ENCODE results near the gene ZNF888.
"Not testable (repeated sequence)": the region's sequence is repeated elsewhere in the genome, so short reads cannot be mapped to it uniquely, and the experiment has no call there.

Gene ZNF888

DNA sequence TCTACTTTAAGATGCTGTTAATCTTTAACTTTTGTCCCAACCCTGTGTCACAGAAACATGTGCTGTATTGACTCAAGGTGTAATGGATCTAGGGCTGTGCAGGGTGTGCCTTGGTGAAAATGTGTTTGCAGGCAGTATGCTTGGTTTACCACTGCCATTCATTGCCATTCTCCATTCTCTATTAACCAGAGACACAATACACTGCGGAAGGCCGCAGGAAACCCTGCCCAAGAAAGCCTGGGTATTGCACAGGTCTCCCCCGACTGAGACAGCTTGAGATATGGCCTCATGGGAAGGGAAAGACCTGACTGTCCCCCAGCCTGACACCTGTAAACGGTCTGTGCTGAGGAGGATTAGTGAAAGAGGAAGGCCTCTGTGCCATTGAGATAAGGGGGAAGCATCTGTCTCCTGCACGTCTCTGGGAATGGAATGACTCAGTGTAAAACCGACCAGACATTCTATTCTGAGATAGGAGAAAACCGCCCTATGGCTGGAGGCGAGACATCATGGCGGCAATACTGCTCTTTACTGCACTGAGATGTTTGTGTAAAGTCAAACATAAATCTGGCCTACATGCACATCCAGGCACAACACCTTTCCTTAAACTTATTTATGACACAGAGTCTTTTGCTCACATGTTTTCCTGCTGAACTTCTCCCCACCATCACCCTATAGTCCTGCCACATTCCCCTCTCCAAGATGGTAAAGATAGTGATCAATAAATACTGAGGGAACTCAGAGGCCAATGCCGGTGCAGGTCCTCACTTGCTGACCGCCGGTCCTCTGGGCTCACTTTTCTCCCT, 13.1 kb upstream of the ZNF888 start:
- TF ChIP-seq, protein P1, sequence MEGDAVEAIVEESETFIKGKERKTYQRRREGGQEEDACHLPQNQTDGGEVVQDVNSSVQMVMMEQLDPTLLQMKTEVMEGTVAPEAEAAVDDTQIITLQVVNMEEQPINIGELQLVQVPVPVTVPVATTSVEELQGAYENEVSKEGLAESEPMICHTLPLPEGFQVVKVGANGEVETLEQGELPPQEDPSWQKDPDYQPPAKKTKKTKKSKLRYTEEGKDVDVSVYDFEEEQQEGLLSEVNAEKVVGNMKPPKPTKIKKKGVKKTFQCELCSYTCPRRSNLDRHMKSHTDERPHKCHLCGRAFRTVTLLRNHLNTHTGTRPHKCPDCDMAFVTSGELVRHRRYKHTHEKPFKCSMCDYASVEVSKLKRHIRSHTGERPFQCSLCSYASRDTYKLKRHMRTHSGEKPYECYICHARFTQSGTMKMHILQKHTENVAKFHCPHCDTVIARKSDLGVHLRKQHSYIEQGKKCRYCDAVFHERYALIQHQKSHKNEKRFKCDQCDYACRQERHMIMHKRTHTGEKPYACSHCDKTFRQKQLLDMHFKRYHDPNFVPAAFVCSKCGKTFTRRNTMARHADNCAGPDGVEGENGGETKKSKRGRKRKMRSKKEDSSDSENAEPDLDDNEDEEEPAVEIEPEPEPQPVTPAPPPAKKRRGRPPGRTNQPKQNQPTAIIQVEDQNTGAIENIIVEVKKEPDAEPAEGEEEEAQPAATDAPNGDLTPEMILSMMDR (IDR thresholded peaks at IDR 0.05) = no peak
- H3K27me3 ChIP-seq = no peaks in the 10 kb centered on the region
- peaks cover under 1 to 6% of the 10 kb centered on the region in 2 experiments for H3K4me1 ChIP-seq (ENCODE audit: control insufficient read depth in 1 of 2, insufficient read depth in 1 of 2, low read depth in 1 of 2, low read length in 1 of 2)
- no peak overlapping the region for H3K4me3 ChIP-seq (ENCODE audit: low read depth in 1 of 2, low read length in 1 of 2)
- H3K27ac ChIP-seq = no peak overlapping the region
- no peaks in the 10 kb centered on the region for H3K36me3 ChIP-seq
- no peaks in the 10 kb centered on the region for H3K9me3 ChIP-seq

DNA sequence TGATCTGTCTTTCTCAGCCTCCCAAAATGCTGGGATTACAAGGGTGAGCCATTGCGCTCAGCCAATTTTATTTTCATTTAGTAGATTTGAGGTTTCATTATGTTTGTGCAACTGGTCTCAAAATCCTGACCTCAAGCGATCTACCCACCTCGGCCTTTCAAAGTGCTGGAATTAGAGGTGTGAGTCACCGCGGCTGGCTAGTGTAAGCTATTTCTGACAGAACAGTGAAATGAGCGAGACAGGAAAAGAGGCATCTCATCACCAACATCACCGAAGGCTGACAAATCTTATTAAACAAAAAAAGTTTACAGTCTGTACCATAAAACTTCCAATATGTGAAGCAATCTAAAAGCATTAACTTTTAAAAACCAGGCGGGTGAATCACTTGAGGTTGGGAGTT, 12.2 kb upstream of the ZNF888 start:
- Histone ChIP-seq H3K9me3 (no peaks in the 10 kb centered on the region), H3K4me3 (ENCODE audit: low read depth in 1 of 2, low read length in 1 of 2) (no peak overlapping the region), H3K27ac (no peak overlapping the region), H3K4me1 (ENCODE audit: control insufficient read depth in 1 of 2, insufficient read depth in 1 of 2, low read depth in 1 of 2, low read length in 1 of 2) (peaks cover 0 to 6% of the 10 kb centered on the region in 2 experiments), H3K27me3 (no peaks in the 10 kb centered on the region), H3K36me3 (no peaks in the 10 kb centered on the region)
- TF ChIP-seq, protein P1 (IDR thresholded peaks at IDR 0.05) = no peak

DNA sequence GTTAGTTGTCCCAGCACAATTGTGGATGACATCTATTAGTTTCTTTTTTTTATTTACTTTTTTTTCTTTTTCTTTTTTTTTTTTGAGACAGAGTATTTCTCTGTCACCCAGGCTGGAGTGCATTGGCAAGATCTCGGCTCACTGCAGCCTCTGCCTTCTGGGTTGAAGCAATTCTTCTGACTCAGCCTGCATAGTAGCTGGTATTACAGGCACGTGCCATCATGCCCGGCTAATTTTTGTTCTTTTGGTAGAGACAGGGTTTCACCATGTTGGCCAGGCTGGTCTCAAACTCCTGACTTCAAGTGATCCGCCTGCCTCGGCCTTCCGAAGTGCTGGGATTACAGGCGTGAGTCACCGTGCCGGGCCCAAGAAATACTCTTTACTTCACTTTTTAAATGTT, 1.4 kb upstream of the ZNF888 start:
- Histone ChIP-seq H3K4me1 (ENCODE audit: control insufficient read depth in 1 of 2, insufficient read depth in 1 of 2, low read depth in 1 of 2, low read length in 1 of 2) (peaks cover 22% of the 10 kb centered on the region in 2 experiments), H3K36me3 (peaks cover 14% of the 10 kb centered on the region)
- not testable (repeated sequence) for H3K27me3 ChIP-seq; H3K27ac ChIP-seq; H3K9me3 ChIP-seq; H3K4me3 ChIP-seq (ENCODE audit: low read depth in 1 of 2, low read length in 1 of 2)

DNA sequence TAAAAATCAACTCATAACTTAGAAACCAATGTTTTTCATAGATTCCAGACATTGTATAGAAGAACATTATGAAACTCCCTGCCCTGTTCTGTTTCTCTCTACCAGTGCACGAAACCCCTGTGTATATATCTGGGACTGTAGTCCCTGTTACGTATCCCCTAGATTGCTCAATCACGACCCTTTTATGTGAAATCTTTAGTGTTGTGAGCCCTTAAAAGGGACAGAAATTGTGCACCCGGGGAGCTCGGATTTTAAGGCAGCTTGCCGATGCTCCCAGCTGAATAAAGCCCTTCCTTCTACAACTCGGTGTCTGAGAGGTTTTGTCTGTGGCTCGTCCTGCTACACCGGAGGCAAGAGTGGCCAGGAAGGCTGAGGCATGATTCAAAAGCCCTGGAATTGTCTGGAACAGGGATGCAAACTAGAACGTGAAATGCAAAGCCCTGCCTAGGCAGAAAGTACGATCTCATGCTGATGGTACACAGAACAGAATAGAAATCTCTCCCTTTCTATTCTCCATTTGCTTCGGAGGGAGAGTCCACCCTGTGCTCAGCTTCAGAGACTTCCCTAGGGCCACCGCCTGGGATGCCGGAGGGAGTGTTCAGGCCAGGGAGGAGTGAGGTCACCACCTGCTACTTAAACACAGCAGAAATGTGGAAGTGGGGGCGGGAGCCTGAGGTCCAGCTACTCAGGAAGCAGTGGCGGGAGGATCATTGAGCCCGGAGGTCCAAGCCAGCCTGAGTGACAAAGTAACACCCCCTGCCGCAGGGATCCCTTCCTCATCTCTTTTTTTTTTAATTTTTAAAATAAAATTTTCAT, 758 bp upstream of the ZNF888 start:
- TF ChIP-seq, protein P1 (IDR thresholded peaks at IDR 0.05) = no peak
- peak overlapping the region; percentile 89 to 96 for H3K4me3 ChIP-seq (ENCODE audit: low read depth in 1 of 2, low read length in 1 of 2)
- no peaks in the 10 kb centered on the region for H3K9me3 ChIP-seq
- H3K27ac ChIP-seq = peak overlapping the region; percentile 78
- H3K4me1 ChIP-seq (ENCODE audit: control insufficient read depth in 1 of 2, insufficient read depth in 1 of 2, low read depth in 1 of 2, low read length in 1 of 2) = peaks cover 22% of the 10 kb centered on the region in 2 experiments
- H3K27me3 ChIP-seq = no peaks in the 10 kb centered on the region
- peaks cover 8% of the 10 kb centered on the region for H3K36me3 ChIP-seq

DNA sequence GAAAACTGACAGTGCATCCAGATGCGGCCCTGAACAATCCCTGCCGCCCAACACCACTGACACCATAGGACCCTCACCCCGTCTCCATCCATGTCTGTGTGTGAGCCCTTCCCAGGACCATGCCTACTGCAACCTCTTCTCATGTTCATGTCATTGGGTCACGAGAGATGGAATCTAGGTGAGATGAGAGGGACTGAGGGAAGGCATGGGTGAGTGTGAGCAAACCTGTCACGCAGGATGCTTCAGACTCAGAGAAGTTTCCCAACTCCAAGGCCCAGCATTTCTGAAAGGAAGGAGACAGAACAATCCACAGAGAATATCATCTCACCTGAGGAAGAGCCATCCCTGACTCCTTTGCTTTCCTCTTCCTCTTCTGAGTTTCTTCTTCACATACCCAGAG, 5.7 kb downstream of the ZNF888 start:
- H3K4me1 ChIP-seq (ENCODE audit: control insufficient read depth in 1 of 2, insufficient read depth in 1 of 2, low read depth in 1 of 2, low read length in 1 of 2) = peaks cover 3 to 5% of the 10 kb centered on the region in 2 experiments
- peaks cover 41% of the 10 kb centered on the region for H3K36me3 ChIP-seq
- TF ChIP-seq, protein P1 (IDR thresholded peaks at IDR 0.05) = no peak
- H3K4me3 ChIP-seq (ENCODE audit: low read depth in 1 of 2, low read length in 1 of 2) = no peak overlapping the region
- no peak overlapping the region for H3K27ac ChIP-seq
- H3K27me3 ChIP-seq = no peaks in the 10 kb centered on the region
- no peaks in the 10 kb centered on the region for H3K9me3 ChIP-seq

DNA sequence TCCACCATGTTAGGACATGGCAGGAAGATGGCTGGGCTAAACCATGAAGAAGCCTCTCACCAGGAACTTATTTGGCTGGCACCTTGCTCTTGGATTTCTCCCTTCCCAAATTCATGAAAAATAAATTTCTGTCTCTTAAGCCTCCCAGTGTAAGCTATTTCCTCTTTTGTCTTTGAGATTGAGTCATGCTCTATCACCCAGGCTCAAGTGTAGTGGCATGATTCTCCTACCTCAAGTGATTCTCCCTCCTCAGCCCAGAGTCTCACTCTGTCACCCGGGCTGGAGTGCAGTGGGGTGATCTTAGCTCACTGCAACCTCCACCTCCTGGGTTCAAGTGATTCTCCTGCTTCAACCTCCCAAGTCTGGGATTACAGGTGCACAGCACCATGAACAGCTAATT, 12.6 kb downstream of the ZNF888 start:
- no peak overlapping the region for H3K4me3 ChIP-seq (ENCODE audit: low read depth in 1 of 2, low read length in 1 of 2)
- TF ChIP-seq, protein P1 (IDR thresholded peaks at IDR 0.05) = no peak
- H3K4me1 ChIP-seq (ENCODE audit: control insufficient read depth in 1 of 2, insufficient read depth in 1 of 2, low read depth in 1 of 2, low read length in 1 of 2) = no peaks in the 10 kb centered on the region
- no peak overlapping the region for H3K27ac ChIP-seq
- no peaks in the 10 kb centered on the region for H3K27me3 ChIP-seq
- peaks cover 7% of the 10 kb centered on the region for H3K9me3 ChIP-seq
- peaks cover 45% of the 10 kb centered on the region for H3K36me3 ChIP-seq

DNA sequence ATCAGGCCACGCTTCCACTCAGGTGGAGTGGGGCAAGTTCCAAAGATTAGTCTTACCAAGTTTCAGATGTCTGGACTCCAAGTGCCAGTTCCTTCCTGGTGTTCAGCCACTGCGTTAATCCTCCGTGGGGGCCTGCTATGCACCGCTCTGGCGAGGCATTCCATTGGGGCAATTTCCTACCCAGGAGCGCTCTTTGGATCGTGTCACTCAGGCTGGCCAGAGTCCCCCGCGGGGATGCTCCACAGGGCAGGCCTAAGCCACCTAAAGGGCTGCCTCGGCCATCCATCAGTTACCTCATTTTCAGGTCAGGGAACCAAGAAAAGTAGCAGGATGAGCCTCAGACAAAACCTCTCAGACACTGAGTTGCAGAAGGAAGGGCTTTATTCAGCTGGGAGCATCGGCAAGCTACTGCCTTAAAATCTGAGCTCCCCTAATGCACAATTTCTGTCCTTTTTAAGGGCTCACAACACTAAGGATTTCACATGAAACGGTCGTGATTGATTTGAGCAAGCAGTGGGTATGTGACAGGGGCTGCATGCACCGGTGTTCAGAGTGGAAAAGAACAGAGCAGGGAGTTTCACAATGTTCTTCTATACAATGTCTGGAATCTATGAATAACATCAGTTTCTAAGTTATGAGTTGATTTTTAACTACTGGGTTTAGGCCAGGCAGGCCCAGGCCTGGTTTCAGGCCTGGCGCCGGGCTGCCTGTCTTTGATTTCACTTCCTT, 19.0 kb downstream of the ZNF888 start:
- H3K36me3 ChIP-seq = peaks cover 24% of the 10 kb centered on the region
- not testable (repeated sequence) for H3K4me1 ChIP-seq (ENCODE audit: control insufficient read depth in 1 of 2, insufficient read depth in 1 of 2, low read depth in 1 of 2, low read length in 1 of 2); H3K27ac ChIP-seq; H3K27me3 ChIP-seq; H3K9me3 ChIP-seq; H3K4me3 ChIP-seq (ENCODE audit: low read depth in 1 of 2, low read length in 1 of 2)

Measured in neutrophil (primary cell).